Measurements from ENCODE around the gene ZSCAN31.
A peak's percentile ranks its signal among the peaks of the same experiment; 100 is the strongest.
"Not testable (repeated sequence)": the region's sequence is repeated elsewhere in the genome, so short reads cannot be mapped to it uniquely, and the experiment has no call there.

Gene ZSCAN31

DNA sequence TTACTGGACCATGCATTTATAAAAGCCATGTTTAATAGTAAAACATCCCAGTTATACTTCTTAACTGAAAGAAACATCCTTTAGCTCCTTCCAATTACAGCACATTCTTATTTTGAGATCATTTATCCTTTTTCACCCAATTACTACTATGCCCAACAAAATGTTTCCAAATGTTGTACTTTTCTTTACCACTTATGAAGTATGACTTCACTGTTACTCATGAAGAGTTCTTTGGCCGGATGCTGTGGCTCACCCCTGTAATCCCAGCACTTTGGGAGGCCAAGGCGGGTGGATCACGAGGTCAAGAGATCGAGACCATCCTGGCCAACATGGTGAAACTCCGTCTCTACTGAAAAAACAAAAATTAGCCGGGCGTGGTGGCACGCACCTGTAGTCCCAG, 18.1 kb downstream of the ZSCAN31 start:
- not testable (repeated sequence) for DNase-seq (ENCODE audit: low spot score)

DNA sequence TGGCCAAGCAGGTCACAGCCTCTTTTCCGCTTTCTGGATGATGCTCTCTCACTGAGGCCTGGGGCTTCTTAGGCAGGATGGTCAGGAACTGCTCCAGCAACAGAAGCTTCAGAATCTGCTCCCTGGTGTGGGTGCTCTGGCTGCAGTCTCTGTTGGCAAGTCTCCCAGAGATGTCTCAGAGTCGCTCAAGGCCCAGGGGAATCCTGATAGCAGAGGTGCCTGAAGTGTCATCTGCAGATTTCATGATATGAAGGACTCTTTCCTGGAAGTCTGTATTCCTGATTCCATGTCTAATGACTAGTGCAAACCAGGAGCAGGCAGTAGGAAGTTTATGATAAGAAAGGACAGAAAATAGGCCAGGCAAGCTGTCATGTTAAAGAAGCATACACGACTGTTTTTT, 20.3 kb downstream of the ZSCAN31 start:
- no peak for DNase-seq (ENCODE audit: low spot score)

DNA sequence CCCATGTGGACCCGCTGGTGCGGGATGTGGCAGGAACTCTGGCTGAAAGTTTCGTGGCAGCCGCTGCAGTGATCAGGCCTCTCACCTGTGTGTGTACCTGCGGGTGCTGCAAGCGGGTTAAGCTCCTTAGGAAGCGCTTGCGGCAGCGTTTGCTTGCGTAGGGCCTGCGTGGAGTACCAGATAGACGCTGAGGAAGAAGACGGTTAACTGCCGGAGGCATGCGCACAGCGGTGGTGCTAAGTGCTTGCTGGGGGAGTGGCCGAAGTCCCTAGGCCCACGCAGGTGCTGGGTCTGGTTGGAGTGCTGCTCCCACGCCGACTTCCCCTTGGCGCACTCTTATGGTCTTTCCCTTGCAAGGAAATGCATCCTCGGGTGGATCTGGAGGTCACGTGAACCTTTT, 23.0 kb downstream of the ZSCAN31 start:
- no peak for DNase-seq (ENCODE audit: low spot score)

GRCh38 chr6:28311139-28311823, 24.7 kb downstream of the ZSCAN31 start:
- no peak for DNase-seq (ENCODE audit: low spot score)

- not testable (repeated sequence) for DNase-seq (ENCODE audit: low spot score)
Observed at GRCh38 chr6:28306363-28306762, 29.6 kb downstream of the ZSCAN31 start.

GRCh38 chr6:28303570-28303969, 32.4 kb downstream of the ZSCAN31 start:
- no peak for DNase-seq (ENCODE audit: low spot score)

- DNase-seq (ENCODE audit: low spot score): no peak
Observed at GRCh38 chr6:28296520-28297060, 39.4 kb downstream of the ZSCAN31 start.

DNA sequence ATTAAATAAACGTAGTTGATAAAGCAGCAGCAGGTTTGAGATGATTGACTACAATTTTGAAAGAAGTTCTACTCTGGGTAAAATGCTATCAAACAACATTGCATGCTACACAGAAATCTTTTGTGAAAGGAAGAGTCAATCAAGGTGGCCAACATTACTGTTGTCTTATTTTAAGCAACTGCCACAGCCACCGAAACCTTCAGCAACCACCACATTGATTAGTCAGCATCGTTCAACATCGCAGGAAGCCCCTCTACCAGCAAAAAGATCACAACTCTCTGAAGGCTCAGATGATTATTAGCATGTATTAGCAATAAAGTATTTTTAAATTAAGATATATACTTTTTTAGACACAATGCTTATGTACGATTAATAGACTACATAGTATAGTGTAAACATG, 40.6 kb downstream of the ZSCAN31 start:
- no peak for DNase-seq (ENCODE audit: low spot score)

DNA sequence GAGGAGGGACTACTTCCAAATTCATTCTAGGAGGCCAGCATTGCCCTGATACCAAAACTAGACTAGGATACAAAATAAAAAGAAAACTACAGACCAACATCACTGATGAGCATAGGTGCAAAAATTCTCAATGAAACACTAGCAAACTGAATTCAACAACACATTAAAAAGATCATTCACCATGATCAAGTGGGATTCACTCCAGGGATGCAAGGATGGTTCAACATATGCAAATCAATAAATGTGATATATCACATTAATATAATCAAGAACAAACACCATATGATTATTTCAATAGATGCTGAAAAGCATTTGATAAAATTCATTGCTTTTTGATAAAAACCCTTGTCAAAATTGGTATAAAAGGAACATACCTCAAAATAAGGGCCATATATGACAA, 44.4 kb downstream of the ZSCAN31 start:
- DNase-seq (ENCODE audit: low spot score): no peak

- DNase-seq (ENCODE audit: low spot score): no peak
Observed at GRCh38 chr6:28282926-28283325, 53.0 kb downstream of the ZSCAN31 start.

GRCh38 chr6:28281288-28282064, 54.5 kb downstream of the ZSCAN31 start, which contains the start of gene PGBD1:
Gene PGBD1 (plus strand): TSS chr6:28281572. CDS start chr6:28283814, 2,242 bp downstream.
- DNase-seq (ENCODE audit: low spot score): peak; percentile 75

DNA sequence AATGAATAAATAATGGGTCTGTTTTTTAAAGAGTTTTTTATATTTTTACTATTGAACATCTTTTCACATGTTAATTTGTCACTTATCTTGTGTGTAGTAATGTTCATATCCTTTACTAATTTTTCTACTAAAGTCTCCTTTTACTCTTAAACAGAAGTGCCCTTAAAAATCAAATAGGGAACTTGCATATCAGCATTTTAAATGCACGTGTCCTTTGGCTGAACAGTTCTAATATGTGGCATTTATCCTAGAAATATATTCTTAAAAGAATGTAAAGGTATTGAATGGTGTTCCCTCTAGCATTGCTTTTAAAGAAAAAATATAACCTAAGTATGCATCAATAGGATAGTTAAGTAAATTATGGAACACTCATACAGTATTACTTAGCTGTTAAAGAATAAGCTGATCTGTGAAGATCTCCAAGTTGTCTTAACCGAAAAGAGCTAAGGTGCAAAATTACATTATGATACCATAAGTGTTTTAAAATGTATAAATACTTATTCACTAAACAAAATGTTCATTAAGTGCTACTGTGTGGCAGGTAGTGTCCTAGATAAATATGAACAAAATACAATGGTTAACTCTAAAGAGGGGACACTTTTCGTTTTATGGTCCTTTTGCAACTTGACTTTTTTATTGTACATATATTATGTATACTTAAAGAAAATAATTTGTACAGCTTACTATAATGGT, 55.2 kb downstream of the ZSCAN31 start:
- DNase-seq (ENCODE audit: low spot score): no peak

DNA sequence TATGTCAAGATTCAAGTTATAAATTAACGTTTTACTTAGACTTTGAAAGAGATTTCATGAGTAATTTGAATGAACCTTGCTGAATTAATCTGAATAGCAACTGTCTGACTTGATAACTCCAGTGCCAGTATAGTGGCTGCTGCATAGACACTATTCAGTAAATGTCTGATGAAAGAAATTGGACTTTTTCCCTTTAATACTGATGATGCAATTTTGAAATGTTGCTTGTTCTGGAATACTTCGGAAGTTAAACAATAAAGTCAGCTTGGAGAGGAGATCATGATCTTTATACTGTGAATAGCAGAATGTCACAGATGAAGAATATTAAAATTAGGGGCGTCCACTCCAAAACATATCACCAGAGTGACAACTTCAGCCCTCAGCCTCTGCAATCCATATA, 58.2 kb downstream of the ZSCAN31 start:
- no peak for DNase-seq (ENCODE audit: low spot score)

DNA sequence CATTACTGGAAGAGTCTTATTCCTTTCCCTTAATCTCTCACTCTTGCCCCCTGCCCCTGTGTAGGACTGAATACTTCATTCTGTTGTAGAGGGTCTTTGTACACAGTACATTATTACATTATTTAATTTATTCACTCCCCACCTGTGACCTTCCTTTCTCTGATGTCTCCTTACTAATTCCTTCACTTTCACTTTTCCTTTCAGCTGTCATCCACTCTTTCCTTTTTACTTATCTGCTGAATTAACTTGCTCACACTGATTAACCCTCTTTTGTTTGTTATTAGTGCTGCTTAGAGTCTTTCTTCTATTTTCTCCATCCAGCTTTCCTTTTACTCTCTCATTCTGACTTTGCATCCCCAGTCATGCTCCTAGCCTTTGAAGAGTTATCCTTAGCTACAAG, 61.1 kb downstream of the ZSCAN31 start:
- no peak for DNase-seq (ENCODE audit: low spot score)
